Smooth muscle cell (in vitro differentiated cells): ENCODE measurements around the gene TMEM87B. TPM values are rescaled to one million over a fixed set of nuclear protein-coding genes. Genes with fewer than 3 reads are reported as not detected.

Experiments
- DNase-seq: peaks from one replicate; lab custom pipeline; 2025; ENCODE audit not compliant: unreplicated experiment; lab: John Stamatoyannopoulos, UW
- H2AFZ ChIP-seq: fragments of 200-600 bp; sonication (generic); 2 replicates; pipeline ENCODE4 v1.6.0; 2016; ENCODE audit warnings: antibody characterized with exemption, low read depth, mild to moderate bottlenecking
- H3F3A ChIP-seq: fragments of 200-600 bp; sonication (generic); 2 replicates; pipeline ENCODE4 v1.6.0; 2017; ENCODE audit warnings: antibody characterized with exemption, low read depth
- H3K27ac ChIP-seq: fragments of 200-600 bp; sonication (generic); 2 replicates; pipeline ENCODE4 v1.5.1; 2016; ENCODE audit warnings: low read depth, mild to moderate bottlenecking
- H3K27me3 ChIP-seq: fragments of 200-600 bp; sonication (generic); 2 replicates; pipeline ENCODE4 v1.6.1; 2016; ENCODE audit warnings: low read depth, mild to moderate bottlenecking
- H3K36me3 ChIP-seq: fragments of 200-600 bp; sonication (generic); 2 replicates; pipeline ENCODE4 v1.5.1; 2016; ENCODE audit warnings: low read depth
- H3K4me1 ChIP-seq: fragments of 200-600 bp; sonication (generic); 2 replicates; pipeline ENCODE4 v1.5.1; 2016; ENCODE audit warnings: low read depth
- H3K4me2 ChIP-seq: fragments of 200-600 bp; sonication (generic); 2 replicates; pipeline ENCODE4 v1.6.0; 2016; ENCODE audit warnings: mild to moderate bottlenecking
- H3K4me3 ChIP-seq: fragments of 200-600 bp; sonication (generic); 2 replicates; pipeline ENCODE4 v1.5.1; 2016; ENCODE audit warnings: mild to moderate bottlenecking
- H3K79me2 ChIP-seq: fragments of 200-600 bp; sonication (generic); 2 replicates; pipeline ENCODE4 v1.6.0; 2016; ENCODE audit warnings: low read depth, mild to moderate bottlenecking
- H3K9ac ChIP-seq: fragments of 200-600 bp; sonication (generic); 2 replicates; pipeline ENCODE4 v1.6.0; 2016; ENCODE audit warnings: low read depth
- H3K9me3 ChIP-seq: fragments of 200-600 bp; sonication (generic); replicated peaks from 2 replicates; pipeline ENCODE4 v1.5.1; 2016; ENCODE audit warnings: low read depth
- H4K20me1 ChIP-seq: fragments of 200-600 bp; sonication (generic); 2 replicates; pipeline ENCODE4 v1.6.0; 2016; ENCODE audit warnings: low read depth
- WGBS: methylation state at CpG from one replicate; pipeline ENCODE4 v1.1.7; 2016; ENCODE audit warnings: low lambda C conversion rate; 5-methylcytosine and 5-hydroxymethylcytosine counted together
- polyA plus RNA-seq: library from polyadenylated mRNA; unstranded; fragments of >200 nt; fragmentation: Nextera tagmentation; extraction: Ambion mirVana; gene quantifications from 2 replicates; pipeline ENCODE4 v1.2.1, GENCODE V29; 2016
- total RNA-seq: library from RNA; depleted of rRNA; stranded (reverse); fragments of >200 nt; gene quantifications from 2 replicates; pipeline ENCODE4 v1.2.3, GENCODE V29; 2014
- TF ChIP-seq, protein P1 (sequence below): fragments of 200-600 bp; sonication (generic); IDR thresholded peaks from 2 replicates; pipeline ENCODE4 v1.5.1; 2017; ENCODE audit warnings: borderline replicate concordance, mild to moderate bottlenecking, antibody characterized with exemption; ENCODE audit not compliant: insufficient read depth, poor library complexity, severe bottlenecking

The TMEM87B gene, protein sequence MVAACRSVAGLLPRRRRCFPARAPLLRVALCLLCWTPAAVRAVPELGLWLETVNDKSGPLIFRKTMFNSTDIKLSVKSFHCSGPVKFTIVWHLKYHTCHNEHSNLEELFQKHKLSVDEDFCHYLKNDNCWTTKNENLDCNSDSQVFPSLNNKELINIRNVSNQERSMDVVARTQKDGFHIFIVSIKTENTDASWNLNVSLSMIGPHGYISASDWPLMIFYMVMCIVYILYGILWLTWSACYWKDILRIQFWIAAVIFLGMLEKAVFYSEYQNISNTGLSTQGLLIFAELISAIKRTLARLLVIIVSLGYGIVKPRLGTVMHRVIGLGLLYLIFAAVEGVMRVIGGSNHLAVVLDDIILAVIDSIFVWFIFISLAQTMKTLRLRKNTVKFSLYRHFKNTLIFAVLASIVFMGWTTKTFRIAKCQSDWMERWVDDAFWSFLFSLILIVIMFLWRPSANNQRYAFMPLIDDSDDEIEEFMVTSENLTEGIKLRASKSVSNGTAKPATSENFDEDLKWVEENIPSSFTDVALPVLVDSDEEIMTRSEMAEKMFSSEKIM
- total RNA-seq (109 and 117 TPM in 2 replicates), polyA plus RNA-seq (26.9 and 27.2 TPM in 2 replicates)

DNA sequence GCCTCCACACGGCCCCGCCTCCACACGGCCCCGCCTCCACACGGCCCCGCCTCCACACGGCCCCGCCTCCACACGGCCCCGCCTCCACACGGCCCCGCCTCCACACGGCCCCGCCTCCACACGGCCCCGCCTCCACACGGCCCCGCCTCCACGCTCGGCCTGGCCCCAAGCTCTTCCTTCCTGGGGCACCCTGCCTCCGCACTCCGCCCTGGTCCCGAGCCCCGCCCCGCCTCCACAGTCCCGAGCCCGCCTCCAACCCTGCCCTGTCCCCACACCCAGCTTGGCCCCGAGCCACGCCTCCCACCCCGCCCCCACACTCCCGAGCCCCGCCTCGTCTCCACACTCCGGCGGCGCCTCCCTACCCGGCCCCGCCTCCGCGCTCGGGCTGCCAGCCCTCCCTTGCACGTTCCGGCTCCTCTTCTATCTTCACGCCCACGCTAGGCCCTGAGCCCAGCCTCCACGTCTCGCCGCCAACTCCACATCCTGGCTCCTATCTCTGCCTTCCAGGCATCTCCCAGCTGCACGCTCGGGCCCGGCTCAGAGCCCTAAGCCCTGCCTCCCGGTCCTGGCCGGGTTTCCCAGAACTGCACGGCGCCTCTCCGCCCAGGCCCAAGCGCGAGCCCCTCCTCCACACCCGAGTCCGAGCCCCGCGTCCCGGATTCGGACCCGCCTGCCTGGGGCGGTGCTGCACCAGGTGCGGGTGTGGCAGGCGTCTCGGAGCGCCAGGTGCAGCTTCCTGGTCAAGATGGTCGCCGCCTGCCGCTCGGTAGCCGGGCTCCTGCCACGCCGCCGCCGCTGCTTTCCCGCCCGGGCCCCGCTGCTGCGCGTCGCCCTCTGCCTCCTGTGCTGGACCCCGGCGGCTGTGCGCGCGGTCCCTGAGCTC lies at the start of gene TMEM87B:
Gene TMEM87B, plus strand, starts transcription at position 423 of the 883 bp plus-strand sequence. Its CDS starts 323 bp downstream, at position 746.
- Histone ChIP-seq H3K79me2 (peaks cover 38% of the 10 kb centered on the region), H3K9me3 (no peaks in the 10 kb centered on the region), H3K27me3 (no peaks in the 10 kb centered on the region), H2AFZ (no peak within 1 kb of the TSS), H3F3A (peaks cover 30% of the 10 kb centered on the region), H3K4me1 (peaks cover 16% of the 10 kb centered on the region), H4K20me1 (peaks cover 35% of the 10 kb centered on the region), H3K27ac (peak within 1 kb of the TSS; percentile 89), H3K4me2 (peak within 1 kb of the TSS; percentile 88), H3K36me3 (no peaks in the 10 kb centered on the region), H3K4me3 (peak within 1 kb of the TSS; percentile 68), H3K9ac (peak within 1 kb of the TSS; percentile 95)
- WGBS, result under 1% methylated on average over 56 of the region's 90 CpGs
- peak; percentile 99 for DNase-seq
- TF ChIP-seq, protein P1, sequence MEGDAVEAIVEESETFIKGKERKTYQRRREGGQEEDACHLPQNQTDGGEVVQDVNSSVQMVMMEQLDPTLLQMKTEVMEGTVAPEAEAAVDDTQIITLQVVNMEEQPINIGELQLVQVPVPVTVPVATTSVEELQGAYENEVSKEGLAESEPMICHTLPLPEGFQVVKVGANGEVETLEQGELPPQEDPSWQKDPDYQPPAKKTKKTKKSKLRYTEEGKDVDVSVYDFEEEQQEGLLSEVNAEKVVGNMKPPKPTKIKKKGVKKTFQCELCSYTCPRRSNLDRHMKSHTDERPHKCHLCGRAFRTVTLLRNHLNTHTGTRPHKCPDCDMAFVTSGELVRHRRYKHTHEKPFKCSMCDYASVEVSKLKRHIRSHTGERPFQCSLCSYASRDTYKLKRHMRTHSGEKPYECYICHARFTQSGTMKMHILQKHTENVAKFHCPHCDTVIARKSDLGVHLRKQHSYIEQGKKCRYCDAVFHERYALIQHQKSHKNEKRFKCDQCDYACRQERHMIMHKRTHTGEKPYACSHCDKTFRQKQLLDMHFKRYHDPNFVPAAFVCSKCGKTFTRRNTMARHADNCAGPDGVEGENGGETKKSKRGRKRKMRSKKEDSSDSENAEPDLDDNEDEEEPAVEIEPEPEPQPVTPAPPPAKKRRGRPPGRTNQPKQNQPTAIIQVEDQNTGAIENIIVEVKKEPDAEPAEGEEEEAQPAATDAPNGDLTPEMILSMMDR, result no peak

GRCh38 chr2:112005406-112006075 lies 49.5 kb upstream of the TMEM87B start:
- no peak overlapping the region for H3K4me2 ChIP-seq
- no peak overlapping the region for H2AFZ ChIP-seq
- H3K79me2 ChIP-seq, result no peaks in the 10 kb centered on the region
- H3K9me3 ChIP-seq, result no peaks in the 10 kb centered on the region
- 92% methylated on average over 5 of the region's 5 CpGs for WGBS
- H3K9ac ChIP-seq, result no peak overlapping the region
- H4K20me1 ChIP-seq, result no peaks in the 10 kb centered on the region
- H3F3A ChIP-seq, result no peaks in the 10 kb centered on the region
- no peaks in the 10 kb centered on the region for H3K27me3 ChIP-seq
- H3K4me3 ChIP-seq, result no peak overlapping the region
- TF ChIP-seq, protein P1, result no peak
- H3K36me3 ChIP-seq, result no peaks in the 10 kb centered on the region
- DNase-seq, result no peak
- peaks cover 4% of the 10 kb centered on the region for H3K4me1 ChIP-seq
- no peak overlapping the region for H3K27ac ChIP-seq

DNA sequence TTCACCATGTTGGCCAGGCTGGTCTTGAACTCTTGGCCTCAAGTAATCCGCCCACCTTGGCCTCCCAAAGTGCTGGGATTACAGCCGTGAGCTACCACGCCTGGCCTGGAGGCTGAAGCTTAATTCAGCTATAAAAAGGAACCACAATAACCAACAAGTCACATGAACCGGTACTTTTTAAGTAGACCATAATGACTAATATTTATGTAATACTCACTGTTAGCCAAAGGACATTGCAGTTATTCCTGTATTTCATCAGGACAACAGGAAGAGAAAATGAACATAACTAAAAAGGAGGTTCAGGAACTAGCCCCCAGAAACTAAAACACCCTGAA lies 49.0 kb upstream of the TMEM87B start:
- no peak overlapping the region for H3K4me3 ChIP-seq
- no peaks in the 10 kb centered on the region for H4K20me1 ChIP-seq
- no peak overlapping the region for H3K4me2 ChIP-seq
- 51% methylated on average over 4 of the region's 4 CpGs for WGBS
- no peak overlapping the region for H3K27ac ChIP-seq
- H3K4me1 ChIP-seq, result peaks cover 4% of the 10 kb centered on the region
- H3K9me3 ChIP-seq, result no peaks in the 10 kb centered on the region
- no peak overlapping the region for H2AFZ ChIP-seq
- no peaks in the 10 kb centered on the region for H3K79me2 ChIP-seq
- TF ChIP-seq, protein P1, result no peak
- DNase-seq, result no peak
- no peak overlapping the region for H3K9ac ChIP-seq
- H3F3A ChIP-seq, result no peaks in the 10 kb centered on the region
- H3K27me3 ChIP-seq, result no peaks in the 10 kb centered on the region
- H3K36me3 ChIP-seq, result no peaks in the 10 kb centered on the region
